ENCODE results near the gene TTC33.

Gene TTC33

GRCh38 chr5:40551496-40552491, 204.0 kb downstream of the TTC33 start:
- Histone ChIP-seq H3K36me3 (ENCODE audit: insufficient read depth, insufficient read length, low read length) (no peaks in the 10 kb centered on the region), H3K9ac (ENCODE audit: insufficient read length, low read depth) (no peak overlapping the region), H3K9me3 (ENCODE audit: insufficient read depth, low read length) (no peaks in the 10 kb centered on the region), H3K4me1 (ENCODE audit: insufficient read depth, insufficient read length) (no peaks in the 10 kb centered on the region), H3K27me3 (ENCODE audit: insufficient read depth, insufficient read length) (no peaks in the 10 kb centered on the region), H3K4me3 (ENCODE audit: insufficient read length, low read depth) (no peak overlapping the region)
- DNase-seq (ENCODE audit: low read depth, low spot score) = no peak
- TF ChIP-seq YY1 (IDR thresholded peaks at IDR 0.05; ENCODE audit: insufficient read depth, insufficient read length) (no peak), SUZ12 (IDR thresholded peaks at IDR 0.05; ENCODE audit: extremely low read depth, insufficient read depth, insufficient read length) (no peak), ZNF274 (IDR thresholded peaks at IDR 0.05; ENCODE audit: low read depth, low read length) (no peak)

GRCh38 chr5:40550481-40550880, 205.3 kb downstream of the TTC33 start:
- Histone ChIP-seq H3K27me3 (ENCODE audit: insufficient read depth, insufficient read length) (no peaks in the 10 kb centered on the region), H3K9me3 (ENCODE audit: insufficient read depth, low read length) (no peaks in the 10 kb centered on the region), H3K4me3 (ENCODE audit: insufficient read length, low read depth) (no peak overlapping the region), H3K4me1 (ENCODE audit: insufficient read depth, insufficient read length) (no peaks in the 10 kb centered on the region), H3K9ac (ENCODE audit: insufficient read length, low read depth) (no peak overlapping the region), H3K36me3 (ENCODE audit: insufficient read depth, insufficient read length, low read length) (no peaks in the 10 kb centered on the region)
- TF ChIP-seq SUZ12 (IDR thresholded peaks at IDR 0.05; ENCODE audit: extremely low read depth, insufficient read depth, insufficient read length) (no peak), ZNF274 (IDR thresholded peaks at IDR 0.05; ENCODE audit: low read depth, low read length) (no peak), YY1 (IDR thresholded peaks at IDR 0.05; ENCODE audit: insufficient read depth, insufficient read length) (no peak)
- DNase-seq (ENCODE audit: low read depth, low spot score) = no peak

GRCh38 chr5:40549616-40550015, 206.1 kb downstream of the TTC33 start:
- H3K4me1 ChIP-seq (ENCODE audit: insufficient read depth, insufficient read length) = no peaks in the 10 kb centered on the region

GRCh38 chr5:40547994-40548575, 207.7 kb downstream of the TTC33 start:
- DNase-seq (ENCODE audit: low read depth, low spot score) = no peak
- no peaks in the 10 kb centered on the region for H3K36me3 ChIP-seq (ENCODE audit: insufficient read depth, insufficient read length, low read length)
- TF ChIP-seq SUZ12 (IDR thresholded peaks at IDR 0.05; ENCODE audit: extremely low read depth, insufficient read depth, insufficient read length) (no peak), ZNF274 (IDR thresholded peaks at IDR 0.05; ENCODE audit: low read depth, low read length) (no peak), YY1 (IDR thresholded peaks at IDR 0.05; ENCODE audit: insufficient read depth, insufficient read length) (no peak)
- H3K27me3 ChIP-seq (ENCODE audit: insufficient read depth, insufficient read length) = no peaks in the 10 kb centered on the region
- no peaks in the 10 kb centered on the region for H3K9me3 ChIP-seq (ENCODE audit: insufficient read depth, low read length)
- no peaks in the 10 kb centered on the region for H3K4me1 ChIP-seq (ENCODE audit: insufficient read depth, insufficient read length)
- no peak overlapping the region for H3K4me3 ChIP-seq (ENCODE audit: insufficient read length, low read depth)
- no peak overlapping the region for H3K9ac ChIP-seq (ENCODE audit: insufficient read length, low read depth)

More at GRCh38 chr5:40549616-40550015, 206.1 kb downstream of the TTC33 start:
- DNase-seq (ENCODE audit: low read depth, low spot score) = no peak
- no peaks in the 10 kb centered on the region for H3K36me3 ChIP-seq (ENCODE audit: insufficient read depth, insufficient read length, low read length)
- TF ChIP-seq ZNF274 (IDR thresholded peaks at IDR 0.05; ENCODE audit: low read depth, low read length) = no peak
- no peak for TF ChIP-seq YY1 (IDR thresholded peaks at IDR 0.05; ENCODE audit: insufficient read depth, insufficient read length)
- TF ChIP-seq SUZ12 (IDR thresholded peaks at IDR 0.05; ENCODE audit: extremely low read depth, insufficient read depth, insufficient read length) = no peak
- H3K9ac ChIP-seq (ENCODE audit: insufficient read length, low read depth) = no peak overlapping the region
- no peaks in the 10 kb centered on the region for H3K27me3 ChIP-seq (ENCODE audit: insufficient read depth, insufficient read length)
- no peaks in the 10 kb centered on the region for H3K9me3 ChIP-seq (ENCODE audit: insufficient read depth, low read length)
- no peak overlapping the region for H3K4me3 ChIP-seq (ENCODE audit: insufficient read length, low read depth)

- Histone ChIP-seq H3K9ac (ENCODE audit: insufficient read length, low read depth) (no peak overlapping the region), H3K4me3 (ENCODE audit: insufficient read length, low read depth) (no peak overlapping the region), H3K36me3 (ENCODE audit: insufficient read depth, insufficient read length, low read length) (no peaks in the 10 kb centered on the region), H3K4me1 (ENCODE audit: insufficient read depth, insufficient read length) (no peaks in the 10 kb centered on the region), H3K27me3 (ENCODE audit: insufficient read depth, insufficient read length) (no peaks in the 10 kb centered on the region), H3K9me3 (ENCODE audit: insufficient read depth, low read length) (no peaks in the 10 kb centered on the region)
- TF ChIP-seq SUZ12 (IDR thresholded peaks at IDR 0.05; ENCODE audit: extremely low read depth, insufficient read depth, insufficient read length) (no peak), YY1 (IDR thresholded peaks at IDR 0.05; ENCODE audit: insufficient read depth, insufficient read length) (no peak), ZNF274 (IDR thresholded peaks at IDR 0.05; ENCODE audit: low read depth, low read length) (no peak)
- DNase-seq (ENCODE audit: low read depth, low spot score) = no peak
Measured at GRCh38 chr5:40547557-40547956, 208.2 kb downstream of the TTC33 start.

GRCh38 chr5:40540301-40540700, 215.5 kb downstream of the TTC33 start:
- H3K36me3 ChIP-seq (ENCODE audit: insufficient read depth, insufficient read length, low read length) = no peaks in the 10 kb centered on the region
- no peaks in the 10 kb centered on the region for H3K4me1 ChIP-seq (ENCODE audit: insufficient read depth, insufficient read length)
- no peak overlapping the region for H3K4me3 ChIP-seq (ENCODE audit: insufficient read length, low read depth)
- no peak overlapping the region for H3K9ac ChIP-seq (ENCODE audit: insufficient read length, low read depth)
- no peak for DNase-seq (ENCODE audit: low read depth, low spot score)
- peaks cover 6% of the 10 kb centered on the region; the same call in 1 of the 2 replicates for H3K9me3 ChIP-seq (ENCODE audit: insufficient read depth, low read length)
- TF ChIP-seq YY1 (IDR thresholded peaks at IDR 0.05; ENCODE audit: insufficient read depth, insufficient read length) = no peak
- no peak for TF ChIP-seq ZNF274 (IDR thresholded peaks at IDR 0.05; ENCODE audit: low read depth, low read length)
- TF ChIP-seq SUZ12 (IDR thresholded peaks at IDR 0.05; ENCODE audit: extremely low read depth, insufficient read depth, insufficient read length) = no peak
- H3K27me3 ChIP-seq (ENCODE audit: insufficient read depth, insufficient read length) = no peaks in the 10 kb centered on the region

GRCh38 chr5:40524677-40525076, 231.1 kb downstream of the TTC33 start:
- H3K4me1 ChIP-seq (ENCODE audit: insufficient read depth, insufficient read length) = no peaks in the 10 kb centered on the region
- H3K9me3 ChIP-seq (ENCODE audit: insufficient read depth, low read length) = no peaks in the 10 kb centered on the region
- no peak for TF ChIP-seq YY1 (IDR thresholded peaks at IDR 0.05; ENCODE audit: insufficient read depth, insufficient read length)
- TF ChIP-seq SUZ12 (IDR thresholded peaks at IDR 0.05; ENCODE audit: extremely low read depth, insufficient read depth, insufficient read length) = no peak
- no peak for TF ChIP-seq ZNF274 (IDR thresholded peaks at IDR 0.05; ENCODE audit: low read depth, low read length)
- no peaks in the 10 kb centered on the region for H3K36me3 ChIP-seq (ENCODE audit: insufficient read depth, insufficient read length, low read length)
- no peak for DNase-seq (ENCODE audit: low read depth, low spot score)
- H3K9ac ChIP-seq (ENCODE audit: insufficient read length, low read depth) = no peak overlapping the region
- H3K27me3 ChIP-seq (ENCODE audit: insufficient read depth, insufficient read length) = no peaks in the 10 kb centered on the region
- no peak overlapping the region for H3K4me3 ChIP-seq (ENCODE audit: insufficient read length, low read depth)

Measured in NT2/D1 (cell line).